Left hindlimb (tissue), 1 donor: ENCODE measurements around the gene FKBP1B.
"Not testable (repeated sequence)": the region's sequence is repeated elsewhere in the genome, so short reads cannot be mapped to it uniquely, and the experiment has no call there.

Experiments
- DNase-seq: peaks from one replicate; pipeline ENCODE4 v3.0.0-alpha.2; 2018

FKBP1B gene

GRCh38 chr2:24022975-24023575, 26.5 kb upstream of the FKBP1B start:
- DNase-seq, result no peak

DNA sequence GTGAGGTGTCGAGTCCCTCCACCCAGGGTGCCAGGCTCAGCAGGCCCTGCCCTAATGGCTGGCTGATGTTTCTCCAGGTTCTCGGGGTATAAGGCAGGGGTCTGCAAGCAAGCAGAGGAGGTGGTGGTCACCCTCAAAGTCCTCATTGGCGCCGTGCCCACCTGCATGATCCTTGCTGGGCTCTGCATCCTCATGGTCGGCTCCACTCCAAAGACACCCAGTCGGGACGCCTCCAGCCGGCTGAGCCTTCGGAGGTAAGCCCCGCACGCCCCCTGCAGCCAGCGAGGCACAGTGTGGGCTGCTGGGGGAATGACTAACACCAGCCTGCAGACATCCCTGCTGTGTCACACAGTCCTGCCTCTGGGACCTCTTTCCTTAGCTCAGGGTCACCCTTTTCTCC, 25.5 kb upstream of the FKBP1B start:
- DNase-seq, result no peak

GRCh38 chr2:24024996-24025663, 24.4 kb upstream of the FKBP1B start:
- no peak for DNase-seq

- no peak for DNase-seq
Measured at GRCh38 chr2:24026233-24026632, 23.3 kb upstream of the FKBP1B start.

DNA sequence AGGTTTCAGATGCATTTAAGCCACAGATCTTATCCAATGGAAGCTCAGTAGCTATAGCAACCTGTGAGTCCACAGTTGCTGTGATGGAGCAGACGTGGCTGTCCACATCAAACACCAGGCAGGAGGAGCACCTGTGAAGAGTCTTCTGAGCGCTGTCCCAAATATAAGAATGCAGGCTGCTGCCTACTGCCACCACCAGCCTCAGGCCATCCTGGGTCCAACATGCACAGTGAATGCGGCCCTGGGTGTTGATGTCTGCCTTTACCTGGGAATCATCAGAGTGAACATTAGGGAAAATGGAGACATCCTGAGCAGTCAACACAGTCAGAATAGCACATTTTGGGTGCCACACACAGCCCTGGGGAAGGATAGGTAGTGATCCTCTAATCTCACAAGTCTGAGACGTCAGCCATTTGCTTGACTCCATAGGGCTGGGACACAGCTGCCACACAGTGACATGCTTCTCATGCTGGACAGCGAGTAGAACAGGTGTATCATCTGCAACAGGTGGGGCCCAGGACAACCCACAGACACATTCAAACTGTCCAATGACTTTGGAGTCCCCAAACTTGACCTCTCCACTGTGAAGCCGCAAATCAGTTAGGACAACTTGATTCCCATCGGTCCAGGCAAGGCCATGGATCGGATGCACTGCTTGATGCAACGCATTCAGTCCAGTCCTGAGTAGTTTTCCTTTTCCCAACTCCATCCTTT, 10.6 kb upstream of the FKBP1B start:
- DNase-seq, result no peak

GRCh38 chr2:24040511-24040910, 9.0 kb upstream of the FKBP1B start:
- DNase-seq, result no peak

- DNase-seq, result not testable (repeated sequence)
Measured at GRCh38 chr2:24043133-24043532, 6.4 kb upstream of the FKBP1B start.

DNA sequence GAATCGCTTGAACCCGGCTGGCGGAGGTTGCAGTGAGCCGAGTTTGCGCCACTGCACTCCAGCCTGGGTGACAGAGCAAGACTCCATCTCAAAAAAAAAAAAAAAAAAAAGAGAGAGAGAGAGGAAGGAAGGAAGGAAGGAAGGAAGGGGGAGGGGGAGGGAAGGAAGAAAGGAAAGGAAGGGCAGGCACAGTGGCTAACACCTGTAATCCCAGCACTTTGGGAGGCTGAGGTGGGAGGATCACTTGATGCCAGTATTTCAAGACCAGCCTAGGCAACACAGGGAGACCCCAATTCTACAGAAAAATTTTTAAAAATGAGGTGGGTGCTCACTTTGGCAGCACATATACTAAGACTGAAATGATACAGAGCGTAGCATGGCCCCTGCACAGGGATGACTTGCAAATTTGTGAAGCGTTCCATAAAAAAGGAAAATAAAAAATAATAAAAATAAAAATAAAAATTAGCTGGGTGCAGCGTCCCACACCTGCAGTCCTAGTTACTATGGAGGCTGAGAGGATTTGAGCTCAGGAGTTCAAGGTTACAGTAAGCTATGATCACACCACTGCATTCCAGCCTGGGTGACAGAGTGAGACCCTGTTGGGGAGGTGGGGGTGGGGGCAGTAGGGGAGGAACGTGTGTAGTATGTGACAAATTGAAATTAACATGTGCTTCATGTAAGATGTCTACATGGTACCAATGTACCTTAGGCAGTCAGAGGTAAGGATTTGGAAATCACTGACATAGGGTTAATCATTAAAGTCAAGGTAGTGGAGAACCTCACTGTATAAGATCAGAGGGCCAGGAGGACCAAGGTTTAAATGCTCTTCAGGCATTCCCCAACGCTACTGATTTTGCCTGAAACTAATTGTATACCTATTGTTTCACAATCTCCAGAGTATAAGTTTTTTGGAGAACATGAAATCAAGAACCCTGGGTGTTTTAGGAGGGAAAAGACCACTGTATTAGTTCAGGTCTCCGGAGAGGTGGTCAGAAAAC, 3.7 kb upstream of the FKBP1B start:
- no peak for DNase-seq

GRCh38 chr2:24046599-24046929, 3.0 kb upstream of the FKBP1B start:
- no peak for DNase-seq

GRCh38 chr2:24046930-24047702, 2.4 kb upstream of the FKBP1B start, which contains the start of gene WDCP:
Gene WDCP (minus strand): TSS chr2:24047391. CDS start chr2:24039494, 7,897 bp downstream.
- DNase-seq, result peak; percentile 97

DNA sequence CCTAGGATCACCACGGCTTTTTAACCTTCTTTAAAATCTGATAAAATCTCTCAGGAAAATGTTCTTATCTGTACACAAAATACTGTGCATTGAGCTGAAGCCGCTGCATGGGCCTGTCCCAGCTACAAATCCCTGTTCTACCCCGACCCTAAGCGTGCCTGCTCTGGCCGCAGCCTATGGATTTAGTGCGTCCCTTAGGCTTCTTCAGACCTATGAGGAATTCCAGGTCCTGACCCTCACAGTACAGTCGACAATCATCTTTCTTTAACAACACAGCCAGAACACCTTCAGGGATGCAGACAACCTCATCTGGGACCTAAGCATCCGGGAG, 1.9 kb upstream of the FKBP1B start:
- DNase-seq, result no peak

DNA sequence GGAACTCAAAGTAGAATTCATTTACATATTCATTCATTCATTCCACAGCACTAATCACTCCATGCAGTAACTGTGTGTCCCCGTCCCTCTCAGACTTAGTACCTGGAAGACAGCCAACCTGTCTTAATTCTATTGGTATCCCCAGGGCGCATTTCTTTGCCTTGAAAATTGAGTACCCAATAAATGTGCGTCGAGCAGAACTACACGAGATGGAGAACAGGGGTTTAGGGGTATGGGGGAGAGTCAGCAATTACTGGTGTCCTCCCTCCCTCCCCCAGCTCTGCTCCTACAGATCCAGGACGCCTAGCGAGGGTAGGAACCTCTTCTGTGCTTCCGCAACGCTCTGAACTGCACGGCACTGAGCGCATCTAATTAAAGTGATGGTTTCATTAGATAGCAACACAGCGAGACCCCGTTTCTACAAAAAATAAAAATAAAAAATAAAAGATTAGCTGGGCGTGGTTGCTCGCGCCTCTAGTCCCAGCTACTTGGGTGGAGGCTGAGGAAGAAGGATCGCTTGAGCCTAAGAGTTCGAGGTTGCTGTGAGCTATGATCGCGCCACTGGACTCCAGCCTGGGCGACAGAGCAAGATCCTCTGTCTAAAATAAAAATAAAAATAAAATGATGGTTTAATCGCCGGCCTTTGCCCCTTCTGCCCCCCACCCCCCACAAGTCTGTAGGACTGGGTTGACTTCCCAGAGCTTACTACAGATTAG, 614 bp upstream of the FKBP1B start:
- DNase-seq, result no peak

DNA sequence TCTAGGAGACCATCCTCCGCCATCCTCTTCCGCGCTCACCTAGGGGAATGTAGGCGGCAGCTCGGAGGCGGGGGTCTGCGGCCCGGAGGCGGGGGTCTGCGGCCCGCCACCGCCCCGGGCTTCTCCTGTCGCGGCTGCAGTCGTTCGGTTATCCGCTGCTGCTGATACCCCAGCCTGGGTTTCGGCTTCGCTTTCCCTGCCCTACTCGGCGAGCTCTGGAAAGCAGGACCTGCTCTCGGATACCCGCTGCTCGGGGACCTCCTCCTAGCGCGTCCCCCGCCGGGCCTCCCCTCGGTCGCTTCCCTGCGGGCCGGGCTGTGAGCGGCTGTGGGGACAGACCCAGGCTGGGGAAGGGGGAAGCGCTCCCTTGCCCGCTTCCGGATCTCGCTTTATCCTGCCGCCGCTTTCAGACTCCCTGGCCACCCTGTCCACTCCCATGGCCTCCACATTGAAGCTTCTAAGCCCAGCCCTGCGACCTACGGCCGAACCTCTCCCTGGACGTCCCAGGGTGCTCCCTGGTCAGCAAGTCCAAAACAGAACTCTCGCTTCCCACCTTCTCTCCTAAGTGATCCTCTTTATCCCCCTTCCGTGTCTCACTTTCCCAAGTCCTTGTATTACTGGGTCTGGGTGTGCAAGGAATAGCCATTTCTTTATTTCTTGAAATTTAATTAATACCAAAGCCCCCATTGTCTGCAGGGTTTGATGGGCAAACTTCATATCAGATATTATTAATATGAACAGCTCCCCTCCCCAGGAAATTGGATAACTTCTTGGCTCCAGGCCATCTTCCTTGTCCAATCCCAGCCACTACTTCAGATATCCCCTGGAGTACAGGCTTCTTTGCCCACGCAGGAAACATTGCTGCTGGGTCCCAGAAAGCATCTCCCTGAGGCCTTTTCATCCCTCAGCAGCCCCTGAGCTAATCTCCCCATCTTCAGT, 769 bp downstream of the FKBP1B start:
- peak; percentile 52 for DNase-seq

DNA sequence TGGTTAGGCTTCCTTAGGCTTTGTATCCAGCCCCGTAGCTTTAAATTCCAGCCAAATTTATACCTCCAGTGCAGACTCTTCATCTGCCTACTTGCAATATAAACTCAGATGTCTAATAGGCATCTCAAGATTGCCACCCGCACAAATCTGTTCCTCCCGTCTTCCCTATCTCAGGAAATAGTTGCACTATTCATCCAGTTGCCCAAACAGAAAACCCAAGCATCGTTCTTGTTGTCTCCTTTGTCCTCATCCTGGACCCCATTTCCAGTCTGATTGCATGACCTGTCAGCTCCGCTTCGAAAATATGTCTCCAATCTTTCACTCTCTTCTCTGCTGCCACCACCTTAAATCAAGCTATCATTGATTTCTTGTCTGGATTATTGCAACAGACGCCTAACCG, 2.3 kb downstream of the FKBP1B start:
- DNase-seq, result no peak

DNA sequence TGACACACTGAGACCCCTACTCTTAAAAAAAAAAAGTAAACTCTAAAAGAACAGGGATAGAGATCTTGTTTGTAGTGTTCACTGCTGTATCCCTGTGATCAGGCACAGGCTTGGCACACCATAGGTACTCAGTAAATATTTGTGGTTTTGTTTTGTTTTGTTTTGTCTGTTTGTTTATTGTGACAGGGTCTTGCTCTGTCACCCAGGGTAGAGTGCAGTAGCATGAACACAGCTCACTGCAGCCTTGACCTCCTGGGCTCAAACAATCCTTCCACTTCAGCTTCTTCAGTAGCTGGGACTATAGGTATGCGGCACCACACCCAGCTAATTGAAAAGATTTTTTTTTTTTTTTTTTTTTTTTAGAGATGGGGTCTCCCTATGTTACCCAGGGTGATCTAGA, 3.4 kb downstream of the FKBP1B start:
- DNase-seq, result no peak

DNA sequence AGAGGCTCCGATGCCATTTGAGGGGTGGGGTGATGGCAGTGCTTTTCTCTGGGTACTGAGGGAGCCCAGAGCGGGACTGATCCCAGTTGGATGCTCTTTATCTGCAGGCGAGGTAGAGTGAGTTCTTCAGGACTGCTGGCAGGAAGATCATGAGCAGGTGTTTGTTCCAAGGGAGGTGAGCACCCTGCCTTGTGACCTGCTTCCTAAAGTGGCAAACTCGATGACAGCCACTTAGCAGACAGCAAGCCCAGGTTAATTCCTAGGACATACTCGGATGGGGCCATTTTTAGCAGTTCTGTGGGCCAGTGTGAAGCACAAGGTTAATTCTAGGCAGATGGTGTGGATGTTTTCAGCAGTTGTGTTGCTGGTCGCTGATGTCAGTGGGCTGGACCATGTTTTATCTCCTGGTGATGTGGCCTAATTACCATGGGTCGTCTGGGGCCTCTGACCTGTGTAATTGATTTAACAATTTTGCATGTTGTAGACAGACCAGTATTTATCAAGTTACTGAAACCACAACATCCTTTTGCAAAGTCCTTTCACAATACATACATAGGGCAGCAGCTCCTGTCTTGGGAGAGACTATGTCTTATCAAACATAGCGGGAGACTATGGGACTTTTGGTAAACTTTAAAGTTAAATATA, 4.9 kb downstream of the FKBP1B start:
- no peak for DNase-seq

GRCh38 chr2:24055750-24056149, 6.2 kb downstream of the FKBP1B start:
- no peak for DNase-seq

DNA sequence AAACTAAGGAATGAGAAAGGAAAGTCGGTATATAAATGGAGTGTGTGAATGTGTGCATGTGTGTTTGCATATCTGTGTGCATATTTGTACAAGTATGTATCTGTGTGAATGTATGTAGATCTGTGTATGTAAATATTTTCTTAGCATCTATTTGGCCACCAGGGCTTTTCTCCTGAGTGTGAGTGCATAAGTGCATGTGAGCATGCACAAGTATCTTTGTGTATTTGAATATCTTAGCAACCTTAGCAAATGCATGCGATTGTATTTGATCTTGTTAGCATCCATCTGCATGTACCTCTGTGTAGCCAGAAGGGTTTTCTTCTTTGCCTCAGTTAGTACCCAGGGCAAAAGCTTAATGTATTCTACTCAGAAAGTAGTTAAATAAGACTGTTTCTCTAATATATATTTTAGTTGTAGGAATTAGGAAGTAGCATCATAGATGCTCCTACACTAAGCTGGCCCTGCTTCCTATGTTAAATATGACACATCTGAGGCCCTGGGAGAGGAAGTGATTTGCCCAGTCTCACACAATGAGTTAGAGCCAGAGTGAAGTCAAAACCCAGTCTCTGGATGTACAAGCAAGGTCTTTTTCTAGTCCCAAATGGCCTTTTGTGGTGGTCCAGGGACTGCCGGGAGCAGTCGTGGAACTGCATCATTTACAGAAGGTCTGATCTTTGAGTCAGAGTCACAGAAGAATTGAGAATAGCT, 9.2 kb downstream of the FKBP1B start:
- no peak for DNase-seq

- no peak for DNase-seq
Measured at GRCh38 chr2:24065341-24065740, 15.8 kb downstream of the FKBP1B start.
